ENCODE measurements around the gene NXPH4.
A peak's percentile ranks its signal among the peaks of the same experiment; 100 is the strongest.

The NXPH4 gene

DNA sequence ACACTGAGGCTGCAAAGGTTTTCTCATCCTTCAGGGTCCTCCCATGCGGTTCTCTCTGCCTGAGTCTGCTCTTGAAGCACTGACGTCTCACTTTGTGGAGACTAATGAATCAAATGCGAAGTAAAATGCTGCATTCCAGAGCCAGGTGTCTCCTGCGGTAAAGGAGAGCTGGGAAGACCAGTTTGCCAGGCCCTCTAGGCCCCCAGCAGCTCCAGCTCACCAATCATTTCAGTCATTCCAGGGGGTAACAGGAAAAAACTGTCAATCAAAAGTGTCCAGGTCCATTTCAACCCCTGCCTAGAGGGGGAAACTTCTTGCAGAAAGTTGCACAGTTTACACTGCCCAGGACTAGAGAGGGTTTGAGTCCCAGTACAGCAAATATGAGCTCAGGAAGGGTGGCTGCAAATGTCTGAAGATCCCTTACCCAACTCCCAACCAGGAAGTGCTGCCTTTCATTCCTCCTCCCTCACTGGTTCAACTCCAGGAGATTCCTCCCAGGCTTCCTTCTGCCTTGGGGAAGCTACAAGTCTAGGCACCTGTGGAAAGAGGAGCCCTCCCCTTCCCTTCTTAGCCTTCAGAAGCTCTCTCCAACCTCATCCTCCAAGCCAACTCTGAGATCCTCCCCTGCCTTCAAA lies 2.7 kb upstream of the NXPH4 start:
- Histone ChIP-seq H3K9ac (ENCODE audit: low read depth, low read length, poor library complexity, severe bottlenecking) (peak overlapping the region; percentile 56), H3K4me3 (ENCODE audit: low read length, poor library complexity, severe bottlenecking) (peak overlapping the region; percentile 47), H3K9me2 (replicated peaks; ENCODE audit: low read depth, low read length) (no peaks in the 10 kb centered on the region), H3K4me1 (ENCODE audit: insufficient read depth, low read length, poor library complexity, severe bottlenecking) (peaks cover 9% of the 10 kb centered on the region), H4K20me1 (ENCODE audit: insufficient read depth, low read length, poor library complexity, severe bottlenecking) (no peaks in the 10 kb centered on the region), H3K79me2 (ENCODE audit: insufficient read depth, low read length) (no peaks in the 10 kb centered on the region), H3F3A (ENCODE audit: low read depth) (no peaks in the 10 kb centered on the region), H2AFZ (ENCODE audit: low read length) (peak overlapping the region; percentile 78), H3K27me3 (ENCODE audit: insufficient read depth, low read length, poor library complexity, severe bottlenecking) (no peaks in the 10 kb centered on the region), H3K4me2 (ENCODE audit: low read depth, low read length, poor library complexity, severe bottlenecking) (peak overlapping the region; percentile 64), H3K36me3 (ENCODE audit: insufficient read depth, low read length) (no peaks in the 10 kb centered on the region), H3K9me3 (ENCODE audit: insufficient read depth, low read depth, low read length) (no peaks in the 10 kb centered on the region)
- TF ChIP-seq, protein P1, sequence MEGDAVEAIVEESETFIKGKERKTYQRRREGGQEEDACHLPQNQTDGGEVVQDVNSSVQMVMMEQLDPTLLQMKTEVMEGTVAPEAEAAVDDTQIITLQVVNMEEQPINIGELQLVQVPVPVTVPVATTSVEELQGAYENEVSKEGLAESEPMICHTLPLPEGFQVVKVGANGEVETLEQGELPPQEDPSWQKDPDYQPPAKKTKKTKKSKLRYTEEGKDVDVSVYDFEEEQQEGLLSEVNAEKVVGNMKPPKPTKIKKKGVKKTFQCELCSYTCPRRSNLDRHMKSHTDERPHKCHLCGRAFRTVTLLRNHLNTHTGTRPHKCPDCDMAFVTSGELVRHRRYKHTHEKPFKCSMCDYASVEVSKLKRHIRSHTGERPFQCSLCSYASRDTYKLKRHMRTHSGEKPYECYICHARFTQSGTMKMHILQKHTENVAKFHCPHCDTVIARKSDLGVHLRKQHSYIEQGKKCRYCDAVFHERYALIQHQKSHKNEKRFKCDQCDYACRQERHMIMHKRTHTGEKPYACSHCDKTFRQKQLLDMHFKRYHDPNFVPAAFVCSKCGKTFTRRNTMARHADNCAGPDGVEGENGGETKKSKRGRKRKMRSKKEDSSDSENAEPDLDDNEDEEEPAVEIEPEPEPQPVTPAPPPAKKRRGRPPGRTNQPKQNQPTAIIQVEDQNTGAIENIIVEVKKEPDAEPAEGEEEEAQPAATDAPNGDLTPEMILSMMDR (conservative IDR thresholded peaks at IDR 0.05; ENCODE audit: low read length) = no peak
- no peak for TF ChIP-seq EZH2phosphoT487 (IDR thresholded peaks at IDR 0.05; ENCODE audit: borderline replicate concordance)

DNA sequence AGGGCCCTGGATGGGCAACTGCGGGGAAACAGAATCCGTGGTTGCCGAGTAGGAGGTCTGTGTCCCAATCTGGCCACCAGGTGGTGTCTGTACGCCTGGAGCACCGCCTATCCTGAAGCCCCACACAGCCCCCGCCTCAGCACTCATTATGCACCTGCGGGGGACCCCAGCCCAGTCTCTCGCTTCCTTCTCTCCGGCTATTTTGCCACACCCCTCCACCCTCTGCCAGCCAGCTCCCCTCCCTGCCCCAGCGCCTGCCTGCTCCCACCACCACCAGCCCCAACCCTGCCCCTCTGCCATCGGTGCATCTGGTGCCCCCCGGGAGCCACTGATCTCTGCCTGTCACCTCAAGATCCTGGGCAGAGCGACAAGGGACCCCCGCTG lies 2.2 kb upstream of the NXPH4 start:
- Histone ChIP-seq H3K36me3 (ENCODE audit: insufficient read depth, low read length) (no peaks in the 10 kb centered on the region), H3K4me2 (ENCODE audit: low read depth, low read length, poor library complexity, severe bottlenecking) (peak overlapping the region; percentile 64), H3K9ac (ENCODE audit: low read depth, low read length, poor library complexity, severe bottlenecking) (peak overlapping the region; percentile 56), H3K9me2 (replicated peaks; ENCODE audit: low read depth, low read length) (no peaks in the 10 kb centered on the region), H4K20me1 (ENCODE audit: insufficient read depth, low read length, poor library complexity, severe bottlenecking) (no peaks in the 10 kb centered on the region), H3F3A (ENCODE audit: low read depth) (no peaks in the 10 kb centered on the region), H2AFZ (ENCODE audit: low read length) (peak overlapping the region; percentile 78), H3K79me2 (ENCODE audit: insufficient read depth, low read length) (no peaks in the 10 kb centered on the region), H3K4me3 (ENCODE audit: low read length, poor library complexity, severe bottlenecking) (peak overlapping the region; percentile 28), H3K27me3 (ENCODE audit: insufficient read depth, low read length, poor library complexity, severe bottlenecking) (no peaks in the 10 kb centered on the region), H3K9me3 (ENCODE audit: insufficient read depth, low read depth, low read length) (no peaks in the 10 kb centered on the region), H3K4me1 (ENCODE audit: insufficient read depth, low read length, poor library complexity, severe bottlenecking) (peaks cover 9% of the 10 kb centered on the region)
- no peak for TF ChIP-seq EZH2phosphoT487 (IDR thresholded peaks at IDR 0.05; ENCODE audit: borderline replicate concordance)
- TF ChIP-seq, protein P1 (conservative IDR thresholded peaks at IDR 0.05; ENCODE audit: low read length) = peak; percentile 80

DNA sequence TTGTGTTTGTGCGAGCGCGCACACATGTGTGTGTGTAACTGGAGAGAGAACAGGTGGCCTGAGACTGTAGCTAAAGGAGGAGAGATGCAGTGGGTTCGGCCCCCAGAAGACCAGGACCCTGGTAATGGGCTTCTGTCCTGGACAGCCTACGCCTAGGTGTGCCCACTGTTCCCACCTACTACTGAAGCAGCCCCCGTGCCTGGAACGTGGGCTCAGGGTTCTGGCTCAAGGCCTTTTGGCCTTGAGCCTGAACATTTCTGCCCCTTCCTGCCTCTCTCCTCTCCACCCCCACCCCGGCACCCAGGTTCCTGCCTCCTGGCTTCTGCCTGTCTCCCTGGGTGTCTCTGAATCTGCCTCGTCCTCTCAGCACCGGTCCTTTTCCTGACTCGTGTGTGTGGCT lies 1.5 kb upstream of the NXPH4 start:
- Histone ChIP-seq H3K9me3 (ENCODE audit: insufficient read depth, low read depth, low read length) (no peaks in the 10 kb centered on the region), H4K20me1 (ENCODE audit: insufficient read depth, low read length, poor library complexity, severe bottlenecking) (no peaks in the 10 kb centered on the region), H3K27me3 (ENCODE audit: insufficient read depth, low read length, poor library complexity, severe bottlenecking) (no peaks in the 10 kb centered on the region), H3K9me2 (replicated peaks; ENCODE audit: low read depth, low read length) (no peaks in the 10 kb centered on the region), H3F3A (ENCODE audit: low read depth) (no peaks in the 10 kb centered on the region), H3K4me1 (ENCODE audit: insufficient read depth, low read length, poor library complexity, severe bottlenecking) (peaks cover 9% of the 10 kb centered on the region), H3K4me3 (ENCODE audit: low read length, poor library complexity, severe bottlenecking) (no peak overlapping the region), H3K36me3 (ENCODE audit: insufficient read depth, low read length) (no peaks in the 10 kb centered on the region), H3K4me2 (ENCODE audit: low read depth, low read length, poor library complexity, severe bottlenecking) (no peak overlapping the region), H3K79me2 (ENCODE audit: insufficient read depth, low read length) (no peaks in the 10 kb centered on the region), H3K9ac (ENCODE audit: low read depth, low read length, poor library complexity, severe bottlenecking) (no peak overlapping the region), H2AFZ (ENCODE audit: low read length) (no peak overlapping the region)
- TF ChIP-seq, protein P1 (conservative IDR thresholded peaks at IDR 0.05; ENCODE audit: low read length) = no peak
- no peak for TF ChIP-seq EZH2phosphoT487 (IDR thresholded peaks at IDR 0.05; ENCODE audit: borderline replicate concordance)
